Measurements from ENCODE around the gene PHF10. TPM values are rescaled to one million over a fixed set of nuclear protein-coding genes. Genes with fewer than 3 reads are reported as not detected.
A peak's percentile ranks its signal among the peaks of the same experiment; 100 is the strongest.
"Not testable (repeated sequence)": the region's sequence is repeated elsewhere in the genome, so short reads cannot be mapped to it uniquely, and the experiment has no call there.

The PHF10 gene
- total and polyA plus RNA-seq, 2 donors: 32.4 to 90.0 TPM

- H3K27me3 ChIP-seq (ENCODE audit: control insufficient read depth in 2 of 2, insufficient read depth in 1 of 2, low read length in 1 of 2): no peaks in the 10 kb centered on the region
- H3K9me3 ChIP-seq (ENCODE audit: control insufficient read depth in 2 of 2, insufficient read depth in 1 of 2, low read length in 1 of 2): no peaks in the 10 kb centered on the region
- peaks cover 21 to 53% of the 10 kb centered on the region in 2 donors for H3K36me3 ChIP-seq (ENCODE audit: control insufficient read depth in 2 of 2, insufficient read depth in 2 of 2, low read length in 1 of 2)
- no peak overlapping the region for H3K4me3 ChIP-seq (ENCODE audit: low read length in 2 of 2)
- H3K4me1 ChIP-seq (ENCODE audit: control insufficient read depth in 2 of 2, insufficient read depth in 2 of 2, low read length in 2 of 2): no peaks in the 10 kb centered on the region
- WGBS: 97% methylated on average over 3 of the region's 3 CpGs
- no peak for DNase-seq (ENCODE audit: low read depth in 6 of 9, low spot score in 9 of 9)
- H3K27ac ChIP-seq (ENCODE audit: low read depth in 1 of 2, low read length in 1 of 2): no peak overlapping the region
Measured at GRCh38 chr6:169710009-169710408, 14.3 kb downstream of the PHF10 start.

DNA sequence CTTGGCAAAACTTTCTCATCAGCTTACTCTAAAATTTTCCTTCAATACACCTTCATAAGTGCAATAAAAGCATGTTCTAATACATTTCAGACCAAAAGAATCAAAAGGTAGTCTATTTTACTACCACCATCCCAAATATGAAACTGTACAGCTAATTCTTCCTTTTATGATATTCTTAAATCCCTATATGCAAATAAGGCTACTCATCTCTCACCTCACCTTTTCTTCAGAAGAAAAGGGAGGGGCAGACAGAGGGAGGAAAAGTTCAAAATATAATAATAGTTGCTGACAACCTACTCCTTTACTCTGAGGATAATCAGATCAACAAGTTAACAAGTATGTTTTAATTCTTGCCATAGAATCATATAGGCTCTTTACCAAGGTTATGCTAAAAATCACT, 15.0 kb downstream of the PHF10 start:
- Histone ChIP-seq H3K27me3 (ENCODE audit: control insufficient read depth in 2 of 2, insufficient read depth in 1 of 2, low read length in 1 of 2) (no peaks in the 10 kb centered on the region), H3K36me3 (ENCODE audit: control insufficient read depth in 2 of 2, insufficient read depth in 2 of 2, low read length in 1 of 2) (peaks cover 17 to 51% of the 10 kb centered on the region in 2 donors), H3K27ac (ENCODE audit: low read depth in 1 of 2, low read length in 1 of 2) (no peak overlapping the region), H3K4me3 (ENCODE audit: low read length in 2 of 2) (no peak overlapping the region), H3K9me3 (ENCODE audit: control insufficient read depth in 2 of 2, insufficient read depth in 1 of 2, low read length in 1 of 2) (no peaks in the 10 kb centered on the region), H3K4me1 (ENCODE audit: control insufficient read depth in 2 of 2, insufficient read depth in 2 of 2, low read length in 2 of 2) (peaks cover 0 to under 1% of the 10 kb centered on the region in 2 donors)
- DNase-seq (ENCODE audit: low read depth in 6 of 9, low spot score in 9 of 9): no peak

DNA sequence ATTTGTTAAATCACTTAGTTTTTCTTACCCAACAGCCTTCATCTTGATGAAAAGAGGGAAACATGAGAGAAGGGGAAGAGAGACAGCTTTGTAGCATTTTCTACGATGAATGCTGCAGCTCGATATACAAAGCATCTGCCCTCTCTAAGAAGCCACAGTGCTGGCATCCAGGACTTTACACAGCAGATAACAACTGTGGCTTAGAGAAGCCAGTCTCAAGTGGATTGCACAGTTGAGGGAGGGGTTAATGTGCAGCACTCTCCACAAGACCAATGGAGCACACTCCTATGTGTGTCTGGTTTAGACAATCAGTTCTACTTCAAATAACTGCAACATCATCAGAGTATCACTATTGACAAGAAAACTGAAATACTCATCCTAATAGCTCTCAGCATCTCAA, 16.5 kb downstream of the PHF10 start:
- Histone ChIP-seq H3K4me3 (ENCODE audit: low read length in 2 of 2) (no peak overlapping the region), H3K9me3 (ENCODE audit: control insufficient read depth in 2 of 2, insufficient read depth in 1 of 2, low read length in 1 of 2) (no peaks in the 10 kb centered on the region), H3K36me3 (ENCODE audit: control insufficient read depth in 2 of 2, insufficient read depth in 2 of 2, low read length in 1 of 2) (peaks cover 8 to 41% of the 10 kb centered on the region in 2 donors), H3K4me1 (ENCODE audit: control insufficient read depth in 2 of 2, insufficient read depth in 2 of 2, low read length in 2 of 2) (peaks cover 6 to 7% of the 10 kb centered on the region in 2 donors), H3K27ac (ENCODE audit: low read depth in 1 of 2, low read length in 1 of 2) (no peak overlapping the region), H3K27me3 (ENCODE audit: control insufficient read depth in 2 of 2, insufficient read depth in 1 of 2, low read length in 1 of 2) (no peaks in the 10 kb centered on the region)
- no peak for DNase-seq (ENCODE audit: low read depth in 6 of 9, low spot score in 9 of 9)
- 98% methylated on average over 2 of the region's 2 CpGs for WGBS

- Histone ChIP-seq H3K27me3 (ENCODE audit: control insufficient read depth in 2 of 2, insufficient read depth in 1 of 2, low read length in 1 of 2) (no peaks in the 10 kb centered on the region), H3K36me3 (ENCODE audit: control insufficient read depth in 2 of 2, insufficient read depth in 2 of 2, low read length in 1 of 2) (peaks cover 9 to 14% of the 10 kb centered on the region in 2 donors), H3K4me3 (ENCODE audit: low read length in 2 of 2) (peak overlapping the region; percentile 88 to 95), H3K27ac (ENCODE audit: low read depth in 1 of 2, low read length in 1 of 2) (peak overlapping the region; percentile 85 to 97), H3K9me3 (ENCODE audit: control insufficient read depth in 2 of 2, insufficient read depth in 1 of 2, low read length in 1 of 2) (no peaks in the 10 kb centered on the region), H3K4me1 (ENCODE audit: control insufficient read depth in 2 of 2, insufficient read depth in 2 of 2, low read length in 2 of 2) (peaks cover 9 to 15% of the 10 kb centered on the region in 2 donors)
- 7% methylated on average over 22 of the region's 22 CpGs for WGBS
- DNase-seq (ENCODE audit: low read depth in 6 of 9, low spot score in 9 of 9): peak in 1 of 9 donors; percentile 21
Measured at GRCh38 chr6:169702840-169703246, 21.5 kb downstream of the PHF10 start.

DNA sequence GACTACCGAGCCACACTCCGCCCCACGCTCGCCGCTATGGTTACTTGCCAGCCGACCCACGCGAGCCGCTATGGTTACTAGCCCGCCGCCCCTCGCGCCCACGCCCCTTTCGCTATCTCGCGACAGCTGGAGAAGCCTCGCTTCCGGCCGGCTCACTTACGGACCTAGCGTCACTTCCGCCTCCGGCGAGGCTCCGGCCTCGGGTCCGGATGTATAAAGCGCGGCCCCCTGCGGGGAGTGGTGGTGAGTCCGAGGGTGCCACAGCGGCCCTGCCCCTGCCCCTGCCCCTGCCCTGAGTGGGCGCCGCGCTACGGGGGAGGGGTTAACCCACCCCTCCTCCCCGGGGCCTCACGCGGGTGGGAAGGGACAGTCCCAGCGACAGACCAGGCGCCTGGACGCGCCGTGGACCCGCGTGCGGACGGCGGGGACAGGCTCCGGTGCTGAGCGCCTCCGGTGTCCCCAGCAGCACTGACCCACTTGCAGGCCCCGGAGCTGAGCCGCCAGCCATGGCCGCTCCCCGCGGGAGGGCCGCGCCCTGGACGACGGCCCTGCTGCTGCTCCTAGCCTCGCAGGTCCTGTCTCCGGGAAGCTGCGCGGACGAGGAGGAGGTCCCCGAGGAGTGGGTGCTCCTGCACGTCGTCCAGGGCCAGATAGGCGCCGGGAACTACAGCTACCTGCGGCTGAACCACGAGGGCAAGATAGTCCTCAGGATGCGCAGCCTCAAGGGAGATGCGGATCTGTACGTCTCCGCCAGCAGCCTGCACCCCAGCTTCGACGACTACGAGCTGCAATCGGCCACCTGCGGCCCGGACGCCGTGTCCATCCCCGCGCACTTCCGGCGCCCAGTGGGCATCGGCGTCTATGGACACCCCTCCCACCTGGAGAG, 22.1 kb downstream of the PHF10 start, which contains the start of the genes C6orf120 and WDR27:
C6orf120 (plus strand) TSS at position 173 of the 886 bp plus-strand sequence; CDS start at position 507, 334 bp downstream.
WDR27 (minus strand) TSS at position 76 of the 886 bp plus-strand sequence. CDS start 13,024 bp downstream, outside the sequence.
- Histone ChIP-seq H3K4me3 (ENCODE audit: low read length in 2 of 2) (peak within 1 kb of the TSS; percentile 88 to 95), H3K27ac (ENCODE audit: low read depth in 1 of 2, low read length in 1 of 2) (peak within 1 kb of the TSS; percentile 85 to 97), H3K36me3 (ENCODE audit: control insufficient read depth in 2 of 2, insufficient read depth in 2 of 2, low read length in 1 of 2) (peaks cover 10 to 12% of the 10 kb centered on the region in 2 donors), H3K9me3 (ENCODE audit: control insufficient read depth in 2 of 2, insufficient read depth in 1 of 2, low read length in 1 of 2) (peaks cover 0 to 5% of the 10 kb centered on the region in 2 donors), H3K4me1 (ENCODE audit: control insufficient read depth in 2 of 2, insufficient read depth in 2 of 2, low read length in 2 of 2) (peaks cover 9 to 15% of the 10 kb centered on the region in 2 donors), H3K27me3 (ENCODE audit: control insufficient read depth in 2 of 2, insufficient read depth in 1 of 2, low read length in 1 of 2) (no peaks in the 10 kb centered on the region)
- DNase-seq (ENCODE audit: low read depth in 6 of 9, low spot score in 9 of 9): peak; percentile 84 to 96 (median 90)
- WGBS: under 1% methylated on average over 92 of the region's 92 CpGs

GRCh38 chr6:169701311-169701953, 22.9 kb downstream of the PHF10 start:
- WGBS: under 1% methylated on average over 54 of the region's 54 CpGs
- no peaks in the 10 kb centered on the region for H3K27me3 ChIP-seq (ENCODE audit: control insufficient read depth in 2 of 2, insufficient read depth in 1 of 2, low read length in 1 of 2)
- no peak for DNase-seq (ENCODE audit: low read depth in 6 of 9, low spot score in 9 of 9)
- H3K4me1 ChIP-seq (ENCODE audit: control insufficient read depth in 2 of 2, insufficient read depth in 2 of 2, low read length in 2 of 2): peaks cover 9 to 15% of the 10 kb centered on the region in 2 donors
- peaks cover 0 to 12% of the 10 kb centered on the region in 2 donors for H3K9me3 ChIP-seq (ENCODE audit: control insufficient read depth in 2 of 2, insufficient read depth in 1 of 2, low read length in 1 of 2)
- H3K36me3 ChIP-seq (ENCODE audit: control insufficient read depth in 2 of 2, insufficient read depth in 2 of 2, low read length in 1 of 2): peaks cover 12% of the 10 kb centered on the region in 2 donors
- H3K4me3 ChIP-seq (ENCODE audit: low read length in 2 of 2): peak overlapping the region; percentile 88 to 95
- H3K27ac ChIP-seq (ENCODE audit: low read depth in 1 of 2, low read length in 1 of 2): peak overlapping the region; percentile 85 to 97

- peaks cover 9 to 15% of the 10 kb centered on the region in 2 donors for H3K4me1 ChIP-seq (ENCODE audit: control insufficient read depth in 2 of 2, insufficient read depth in 2 of 2, low read length in 2 of 2)
- peaks cover 5 to 14% of the 10 kb centered on the region in 2 donors for H3K36me3 ChIP-seq (ENCODE audit: control insufficient read depth in 2 of 2, insufficient read depth in 2 of 2, low read length in 1 of 2)
- 68% methylated on average over 5 of the region's 5 CpGs for WGBS
- H3K27me3 ChIP-seq (ENCODE audit: control insufficient read depth in 2 of 2, insufficient read depth in 1 of 2, low read length in 1 of 2): no peaks in the 10 kb centered on the region
- H3K9me3 ChIP-seq (ENCODE audit: control insufficient read depth in 2 of 2, insufficient read depth in 1 of 2, low read length in 1 of 2): peaks cover 0 to 18% of the 10 kb centered on the region in 2 donors
- DNase-seq (ENCODE audit: low read depth in 6 of 9, low spot score in 9 of 9): no peak
- no peak overlapping the region for H3K4me3 ChIP-seq (ENCODE audit: low read length in 2 of 2)
- no peak overlapping the region for H3K27ac ChIP-seq (ENCODE audit: low read depth in 1 of 2, low read length in 1 of 2)
Measured at GRCh38 chr6:169700296-169700695, 24.0 kb downstream of the PHF10 start.

GRCh38 chr6:169697115-169697514, 27.2 kb downstream of the PHF10 start:
- H3K27me3 ChIP-seq (ENCODE audit: control insufficient read depth in 2 of 2, insufficient read depth in 1 of 2, low read length in 1 of 2); H3K4me1 ChIP-seq (ENCODE audit: control insufficient read depth in 2 of 2, insufficient read depth in 2 of 2, low read length in 2 of 2); H3K27ac ChIP-seq (ENCODE audit: low read depth in 1 of 2, low read length in 1 of 2); DNase-seq (ENCODE audit: low read depth in 6 of 9, low spot score in 9 of 9); H3K4me3 ChIP-seq (ENCODE audit: low read length in 2 of 2): not testable (repeated sequence)
- peaks cover 3 to 27% of the 10 kb centered on the region in 2 donors for H3K9me3 ChIP-seq (ENCODE audit: control insufficient read depth in 2 of 2, insufficient read depth in 1 of 2, low read length in 1 of 2)
- peaks cover 3 to 14% of the 10 kb centered on the region in 2 donors for H3K36me3 ChIP-seq (ENCODE audit: control insufficient read depth in 2 of 2, insufficient read depth in 2 of 2, low read length in 1 of 2)
- WGBS: 93% methylated on average over 10 of the region's 10 CpGs

DNA sequence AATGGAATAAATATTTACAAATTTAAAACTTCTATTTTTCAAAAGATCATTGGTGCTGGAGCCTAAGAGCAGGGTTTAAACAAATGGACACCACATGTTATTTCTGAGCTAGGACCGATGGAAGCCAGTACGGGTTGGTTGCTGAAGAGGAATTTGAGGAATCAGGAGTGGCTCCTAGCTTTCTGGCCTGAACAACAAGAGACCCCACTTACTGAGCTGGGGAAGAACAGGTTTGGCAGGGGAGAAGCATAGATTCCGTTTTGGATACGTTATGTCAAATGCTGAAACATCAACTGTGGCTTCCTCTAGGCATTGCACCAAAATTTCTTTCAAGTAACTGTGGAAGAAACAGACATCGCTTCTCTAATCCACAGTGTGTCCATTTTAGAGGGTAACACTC, 29.2 kb downstream of the PHF10 start:
- 96% methylated on average over 5 of the region's 5 CpGs for WGBS
- H3K4me1 ChIP-seq (ENCODE audit: control insufficient read depth in 2 of 2, insufficient read depth in 2 of 2, low read length in 2 of 2): peaks cover 0 to 2% of the 10 kb centered on the region in 2 donors
- peaks cover 3 to 29% of the 10 kb centered on the region in 2 donors for H3K9me3 ChIP-seq (ENCODE audit: control insufficient read depth in 2 of 2, insufficient read depth in 1 of 2, low read length in 1 of 2)
- H3K27ac ChIP-seq (ENCODE audit: low read depth in 1 of 2, low read length in 1 of 2): no peak overlapping the region
- DNase-seq (ENCODE audit: low read depth in 6 of 9, low spot score in 9 of 9): no peak
- no peak overlapping the region for H3K4me3 ChIP-seq (ENCODE audit: low read length in 2 of 2)
- H3K27me3 ChIP-seq (ENCODE audit: control insufficient read depth in 2 of 2, insufficient read depth in 1 of 2, low read length in 1 of 2): no peaks in the 10 kb centered on the region
- H3K36me3 ChIP-seq (ENCODE audit: control insufficient read depth in 2 of 2, insufficient read depth in 2 of 2, low read length in 1 of 2): peaks cover 5 to 14% of the 10 kb centered on the region in 2 donors

All from thymus (tissue), 11 donors.